ENCODE data around the gene RANBP10.

GRCh38 chr16:67758966-67759365, 47.4 kb downstream of the RANBP10 start:
- TF ChIP-seq POLR2AphosphoS5 (IDR thresholded peaks at IDR 0.05; ENCODE audit: borderline replicate concordance, low read depth, low read length) (no peak), EZH2 (IDR thresholded peaks at IDR 0.05) (no peak)

Data from SK-N-MC (cell line).